SU-DHL-6 (cell line): ENCODE measurements around the gene STK33.

Experiments used
- H2AFZ ChIP-seq: fragments of 200-600 bp; sonication (generic); 2 replicates; pipeline ENCODE4 v1.6.1; 2014; ENCODE audit warnings: low read depth, mild to moderate bottlenecking, moderate library complexity, mixed read lengths, antibody characterized with exemption, low read length; ENCODE audit not compliant: severe bottlenecking
- H3F3A ChIP-seq: fragments of 200-600 bp; shearing (Covaris generic); 2 replicates; pipeline ENCODE4 v1.6.0; 2016; ENCODE audit warnings: antibody characterized with exemption, mild to moderate bottlenecking; ENCODE audit not compliant: insufficient read depth
- H3K27ac ChIP-seq: fragments of 200-600 bp; sonication (generic); 2 replicates; pipeline ENCODE4 v1.5.1; 2016; ENCODE audit warnings: low read depth, mild to moderate bottlenecking, low read length, moderate library complexity, mixed read lengths
- H3K27me3 ChIP-seq: fragments of 200-600 bp; sonication (generic), shearing (Covaris generic); 2 replicates; pipeline ENCODE4 v1.6.0; 2014; ENCODE audit warnings: mild to moderate bottlenecking, low read length
- H3K36me3 ChIP-seq: fragments of 200-600 bp; sonication (generic); 2 replicates; pipeline ENCODE4 v1.6.1; 2014; ENCODE audit warnings: mild to moderate bottlenecking, low read length, mixed read lengths
- H3K4me2 ChIP-seq: fragments of 300-600, 200-600 bp; shearing (Covaris generic), sonication (generic); 2 replicates; pipeline ENCODE4 v1.6.0; 2014; ENCODE audit warnings: low read length, low read depth, mild to moderate bottlenecking; ENCODE audit not compliant: poor library complexity, severe bottlenecking
- H3K4me3 ChIP-seq: fragments of 200-600 bp; sonication (generic); 2 replicates; pipeline ENCODE4 v1.5.1; 2014; ENCODE audit warnings: antibody characterized with exemption, low read length, mild to moderate bottlenecking, mixed read lengths; ENCODE audit not compliant: insufficient read depth, poor library complexity, severe bottlenecking
- H3K79me2 ChIP-seq: fragments of 200-600 bp; sonication (generic); 2 replicates; pipeline ENCODE4 v1.6.1; 2014; ENCODE audit warnings: mild to moderate bottlenecking, low read length, moderate library complexity; ENCODE audit not compliant: insufficient read depth
- H3K9ac ChIP-seq: fragments of 200-600 bp; sonication (generic); 2 replicates; pipeline ENCODE4 v1.7.0; 2014; ENCODE audit warnings: mild to moderate bottlenecking, low read length
- H3K9me2 ChIP-seq: fragments of 200-600 bp; sonication (generic); replicated peaks from 2 replicates; pipeline ENCODE4 v1.6.1; 2014; ENCODE audit warnings: low read length; ENCODE audit not compliant: insufficient read depth
- H3K9me3 ChIP-seq: fragments of 200-600 bp; sonication (generic); 2 replicates; pipeline ENCODE4 v1.6.1; 2014; ENCODE audit warnings: low read length, mixed read lengths; ENCODE audit not compliant: insufficient read depth
- H4K20me1 ChIP-seq: fragments of 200-600 bp; sonication (generic); 2 replicates; pipeline ENCODE4 v1.6.1; 2014; ENCODE audit warnings: low read depth, mild to moderate bottlenecking, antibody characterized with exemption, low read length, moderate library complexity, mixed read lengths
- EZH2phosphoT487 ChIP-seq: fragments of 200-600 bp; sonication (generic), shearing (Covaris generic); conservative IDR thresholded peaks from 2 replicates; pipeline ENCODE4 v1.6.1; 2018; ENCODE audit warnings: mild to moderate bottlenecking, antibody characterized with exemption, low read length, moderate library complexity, mixed read lengths
- TF ChIP-seq, protein P1 (sequence below): fragments of 200-600 bp; sonication (generic); IDR thresholded peaks from one replicate; pipeline ENCODE4 v1.5.1; 2017; ENCODE audit warnings: antibody characterized with exemption, mild to moderate bottlenecking, low read length, moderate library complexity; ENCODE audit not compliant: insufficient read depth, poor library complexity, severe bottlenecking

The STK33 gene

DNA sequence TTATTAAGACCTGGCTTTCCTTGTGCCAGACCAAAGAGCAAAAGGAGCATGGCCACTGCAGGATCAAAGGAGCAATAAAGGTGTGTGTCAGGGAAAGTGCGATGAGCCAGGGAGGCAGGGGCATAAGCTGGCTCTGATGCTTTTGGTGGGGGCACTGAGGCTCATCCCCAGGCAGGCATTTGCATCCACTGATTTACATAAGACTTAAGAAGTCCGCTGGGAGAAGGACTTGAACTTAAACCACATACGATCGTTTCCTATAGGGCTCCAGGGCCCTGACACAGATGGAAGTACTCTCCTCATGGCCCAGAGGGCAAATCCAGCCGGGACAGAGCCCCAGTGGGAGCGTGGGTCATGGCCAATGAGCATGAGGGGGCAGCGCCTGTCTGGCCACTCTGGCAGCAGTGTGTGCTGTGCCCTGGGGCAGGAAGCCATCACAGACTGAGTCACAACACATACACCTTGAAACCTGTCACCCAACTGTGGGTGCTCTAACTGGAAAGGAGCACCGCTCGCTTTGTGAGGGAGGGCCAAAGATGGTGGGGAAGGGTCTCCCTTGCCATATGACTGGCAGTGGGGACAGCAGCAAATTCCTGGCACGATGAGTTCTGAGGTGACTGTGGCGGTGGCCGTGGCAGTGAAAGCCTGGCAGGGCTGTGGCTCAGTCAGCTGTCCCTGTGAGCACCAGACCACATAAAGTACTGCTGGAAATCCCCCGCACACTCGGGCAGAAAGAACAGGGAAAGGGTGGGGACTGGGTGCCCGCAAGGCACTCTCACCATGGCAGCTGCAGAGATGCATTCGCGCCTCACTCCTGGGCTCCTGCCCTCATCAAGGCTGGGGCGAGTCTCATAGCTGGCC is 251.0 kb downstream of the STK33 start:
- Histone ChIP-seq H3K9me2 (no peaks in the 10 kb centered on the region), H3K4me3 (no peak overlapping the region), H3K27me3 (no peaks in the 10 kb centered on the region), H2AFZ (no peak overlapping the region), H3K4me2 (no peak overlapping the region), H3K36me3 (no peaks in the 10 kb centered on the region), H3F3A (no peaks in the 10 kb centered on the region), H3K27ac (no peak overlapping the region), H3K9ac (no peak overlapping the region), H3K9me3 (no peaks in the 10 kb centered on the region), H3K79me2 (no peaks in the 10 kb centered on the region), H4K20me1 (no peaks in the 10 kb centered on the region)
- TF ChIP-seq, protein P1, sequence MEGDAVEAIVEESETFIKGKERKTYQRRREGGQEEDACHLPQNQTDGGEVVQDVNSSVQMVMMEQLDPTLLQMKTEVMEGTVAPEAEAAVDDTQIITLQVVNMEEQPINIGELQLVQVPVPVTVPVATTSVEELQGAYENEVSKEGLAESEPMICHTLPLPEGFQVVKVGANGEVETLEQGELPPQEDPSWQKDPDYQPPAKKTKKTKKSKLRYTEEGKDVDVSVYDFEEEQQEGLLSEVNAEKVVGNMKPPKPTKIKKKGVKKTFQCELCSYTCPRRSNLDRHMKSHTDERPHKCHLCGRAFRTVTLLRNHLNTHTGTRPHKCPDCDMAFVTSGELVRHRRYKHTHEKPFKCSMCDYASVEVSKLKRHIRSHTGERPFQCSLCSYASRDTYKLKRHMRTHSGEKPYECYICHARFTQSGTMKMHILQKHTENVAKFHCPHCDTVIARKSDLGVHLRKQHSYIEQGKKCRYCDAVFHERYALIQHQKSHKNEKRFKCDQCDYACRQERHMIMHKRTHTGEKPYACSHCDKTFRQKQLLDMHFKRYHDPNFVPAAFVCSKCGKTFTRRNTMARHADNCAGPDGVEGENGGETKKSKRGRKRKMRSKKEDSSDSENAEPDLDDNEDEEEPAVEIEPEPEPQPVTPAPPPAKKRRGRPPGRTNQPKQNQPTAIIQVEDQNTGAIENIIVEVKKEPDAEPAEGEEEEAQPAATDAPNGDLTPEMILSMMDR: no peak
- TF ChIP-seq EZH2phosphoT487: no peak

GRCh38 chr11:8341996-8342395 is 252.0 kb downstream of the STK33 start:
- TF ChIP-seq EZH2phosphoT487: no peak
- TF ChIP-seq, protein P1: no peak
- H3K36me3 ChIP-seq: no peaks in the 10 kb centered on the region
- no peak overlapping the region for H2AFZ ChIP-seq
- no peaks in the 10 kb centered on the region for H3K27me3 ChIP-seq
- no peaks in the 10 kb centered on the region for H3K9me2 ChIP-seq
- no peak overlapping the region for H3K27ac ChIP-seq
- H3K79me2 ChIP-seq: no peaks in the 10 kb centered on the region
- H3F3A ChIP-seq: no peaks in the 10 kb centered on the region
- H4K20me1 ChIP-seq: no peaks in the 10 kb centered on the region
- H3K4me2 ChIP-seq: no peak overlapping the region
- no peaks in the 10 kb centered on the region for H3K9me3 ChIP-seq
- H3K9ac ChIP-seq: no peak overlapping the region
- H3K4me3 ChIP-seq: no peak overlapping the region
